Measurements from ENCODE around the gene STK4. TPM values are rescaled to one million over a fixed set of nuclear protein-coding genes. Genes with fewer than 3 reads are reported as not detected.

The STK4 gene
- total RNA-seq, 2 donors from 2014 or later: 17.8 to 23.6 TPM

DNA sequence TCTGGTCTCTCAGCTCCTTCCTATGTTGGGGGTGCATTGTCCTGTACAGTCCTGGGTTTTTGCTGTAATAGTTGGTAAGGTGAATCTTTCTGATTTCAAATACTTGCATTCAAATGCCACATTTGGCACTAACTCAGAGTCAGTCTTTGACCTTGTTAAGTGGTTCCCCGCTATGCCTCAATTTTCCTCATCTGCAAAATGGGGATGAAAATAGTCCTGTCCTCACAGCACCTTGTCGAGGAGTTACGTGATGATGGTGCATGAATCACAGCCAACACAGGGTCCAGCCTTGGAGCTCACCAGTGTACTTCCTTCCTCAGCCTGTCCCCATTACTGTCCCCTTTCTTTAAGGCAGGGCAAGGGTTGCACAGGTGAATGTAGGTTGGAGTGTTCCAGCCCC is 147.6 kb downstream of the STK4 start:
- H3K9me3 ChIP-seq: no peaks in the 10 kb centered on the region
- no peaks in the 10 kb centered on the region for H3K36me3 ChIP-seq (replicated peaks in 1 of 2; ENCODE audit: insufficient read depth in 1 of 2, low read depth in 2 of 2)
- TF ChIP-seq, protein P1, sequence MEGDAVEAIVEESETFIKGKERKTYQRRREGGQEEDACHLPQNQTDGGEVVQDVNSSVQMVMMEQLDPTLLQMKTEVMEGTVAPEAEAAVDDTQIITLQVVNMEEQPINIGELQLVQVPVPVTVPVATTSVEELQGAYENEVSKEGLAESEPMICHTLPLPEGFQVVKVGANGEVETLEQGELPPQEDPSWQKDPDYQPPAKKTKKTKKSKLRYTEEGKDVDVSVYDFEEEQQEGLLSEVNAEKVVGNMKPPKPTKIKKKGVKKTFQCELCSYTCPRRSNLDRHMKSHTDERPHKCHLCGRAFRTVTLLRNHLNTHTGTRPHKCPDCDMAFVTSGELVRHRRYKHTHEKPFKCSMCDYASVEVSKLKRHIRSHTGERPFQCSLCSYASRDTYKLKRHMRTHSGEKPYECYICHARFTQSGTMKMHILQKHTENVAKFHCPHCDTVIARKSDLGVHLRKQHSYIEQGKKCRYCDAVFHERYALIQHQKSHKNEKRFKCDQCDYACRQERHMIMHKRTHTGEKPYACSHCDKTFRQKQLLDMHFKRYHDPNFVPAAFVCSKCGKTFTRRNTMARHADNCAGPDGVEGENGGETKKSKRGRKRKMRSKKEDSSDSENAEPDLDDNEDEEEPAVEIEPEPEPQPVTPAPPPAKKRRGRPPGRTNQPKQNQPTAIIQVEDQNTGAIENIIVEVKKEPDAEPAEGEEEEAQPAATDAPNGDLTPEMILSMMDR (IDR thresholded peaks at IDR 0.05): no peak
- no peak for TF ChIP-seq POLR2A (IDR thresholded peaks at IDR 0.05)
- intact Hi-C loops (cut with DNase I): no loop called here
- no peak overlapping the region for H3K27ac ChIP-seq
- no peak overlapping the region for H3K4me3 ChIP-seq
- no peak for DNase-seq
- no peak for ATAC-seq
- 85 to 93% methylated on average over 3 of the region's 3 CpGs for WGBS, 2 donors
- no peaks in the 10 kb centered on the region for H3K4me1 ChIP-seq
- H3K27me3 ChIP-seq: no peaks in the 10 kb centered on the region

DNA sequence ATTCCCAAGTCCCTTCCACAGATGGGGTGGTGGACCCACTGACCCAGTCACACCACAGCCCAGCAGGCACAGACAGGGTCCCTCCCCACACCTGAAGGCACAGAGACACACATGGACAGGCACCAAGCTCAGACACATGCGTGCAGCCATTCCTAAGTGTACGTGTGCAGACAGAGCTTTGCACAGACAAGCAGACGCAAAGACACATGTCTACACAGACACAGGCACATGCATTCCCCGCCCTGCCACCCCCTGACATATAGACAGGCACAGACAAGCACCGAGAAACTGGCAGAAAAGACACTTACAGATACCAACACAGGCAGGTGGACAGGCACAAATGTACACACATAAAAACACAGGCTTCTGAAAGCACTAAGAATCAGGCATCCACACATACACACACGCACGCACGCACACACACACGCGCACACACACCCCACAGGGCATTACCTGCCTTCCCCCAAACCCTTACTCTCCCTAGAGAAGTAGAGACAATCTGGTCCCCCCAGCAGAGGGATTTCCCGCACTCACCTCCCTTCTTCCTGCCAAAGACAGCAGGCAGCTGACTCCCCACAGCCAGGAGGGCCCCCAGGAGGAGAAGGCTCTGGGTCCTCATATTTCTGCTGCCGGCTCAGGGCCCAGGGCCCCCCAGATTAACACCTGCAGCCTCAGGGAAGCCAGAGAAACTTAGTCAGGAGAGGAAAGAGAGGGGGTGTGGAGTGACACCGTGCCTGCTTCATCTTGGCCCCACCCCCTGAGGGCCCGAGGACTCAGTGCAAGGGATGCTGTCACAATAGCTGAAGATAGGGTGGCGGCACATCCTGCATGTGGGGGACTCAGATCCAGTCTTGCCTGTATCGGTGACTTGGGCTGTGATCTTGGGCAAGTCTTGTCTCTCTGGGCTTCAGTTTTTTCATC is 148.4 kb downstream of the STK4 start, which contains the start of gene WFDC5:
TSS of gene WFDC5 (minus strand) at position 710 of the 921 bp plus-strand sequence. CDS start at position 619, 91 bp downstream.
- ATAC-seq (no peak), DNase-seq (no peak)
- H3K27me3 ChIP-seq: no peaks in the 10 kb centered on the region
- no peaks in the 10 kb centered on the region for H3K4me1 ChIP-seq
- H3K27ac ChIP-seq: no peak within 1 kb of the TSS
- H3K9me3 ChIP-seq: no peaks in the 10 kb centered on the region
- H3K4me3 ChIP-seq: no peak within 1 kb of the TSS
- no peaks in the 10 kb centered on the region for H3K36me3 ChIP-seq (replicated peaks in 1 of 2; ENCODE audit: insufficient read depth in 1 of 2, low read depth in 2 of 2)
- intact Hi-C loops (cut with DNase I): no loop called here
- TF ChIP-seq, protein P1 (IDR thresholded peaks at IDR 0.05): no peak
- no peak for TF ChIP-seq POLR2A (IDR thresholded peaks at IDR 0.05)
- WGBS, 2 donors: 53 to 54% methylated on average over 16 of the region's 16 CpGs

DNA sequence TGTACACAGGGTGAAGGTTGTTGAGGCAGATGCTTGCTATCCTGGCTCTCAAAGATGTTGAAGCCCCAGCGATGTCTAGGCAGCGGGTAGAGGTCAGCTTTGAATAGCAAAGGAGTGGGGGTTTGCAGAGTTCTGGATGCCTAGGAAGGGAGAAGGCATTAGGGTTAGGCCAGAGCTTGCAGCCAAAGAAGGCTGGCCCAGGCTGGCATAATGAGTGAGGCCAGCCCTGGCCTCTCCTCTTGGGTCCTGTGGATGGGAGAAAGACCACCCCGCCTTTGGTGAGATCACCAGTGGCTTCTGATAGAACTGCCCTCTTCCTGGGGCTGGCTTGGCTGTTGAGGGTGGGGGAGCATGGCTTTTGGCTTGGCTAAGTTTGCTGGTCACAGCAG is 149.1 kb downstream of the STK4 start:
- Histone ChIP-seq H3K4me1 (no peaks in the 10 kb centered on the region), H3K27me3 (no peaks in the 10 kb centered on the region), H3K27ac (no peak overlapping the region), H3K4me3 (no peak overlapping the region), H3K9me3 (no peaks in the 10 kb centered on the region), H3K36me3 (replicated peaks in 1 of 2; ENCODE audit: insufficient read depth in 1 of 2, low read depth in 2 of 2) (no peaks in the 10 kb centered on the region)
- WGBS, 2 donors: 69 to 76% methylated on average over 3 of the region's 3 CpGs
- ATAC-seq: no peak
- TF ChIP-seq, protein P1 (IDR thresholded peaks at IDR 0.05): no peak
- no peak for TF ChIP-seq POLR2A (IDR thresholded peaks at IDR 0.05)
- no peak for DNase-seq
- intact Hi-C loops (cut with DNase I): no loop called here

DNA sequence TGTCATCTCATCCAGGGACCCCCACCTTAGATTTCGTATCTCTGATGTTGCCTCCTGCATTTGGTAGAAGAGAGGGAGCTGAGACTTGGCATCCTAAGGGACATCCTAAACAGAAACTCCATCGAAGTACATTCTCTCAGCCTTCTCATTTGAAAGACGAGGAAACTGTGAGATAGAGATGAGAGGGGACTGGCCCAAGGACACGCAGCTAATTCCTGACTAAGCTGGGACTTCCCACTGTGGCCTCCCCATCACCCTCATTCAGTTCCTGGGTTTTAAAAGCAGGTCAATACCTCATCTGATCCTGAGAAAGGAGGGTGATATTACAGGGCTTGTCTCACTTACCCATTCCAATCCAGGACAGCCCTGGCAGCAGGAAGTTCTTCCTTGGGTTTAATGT is 149.5 kb downstream of the STK4 start:
- intact Hi-C loops (cut with DNase I): no loop called here
- Histone ChIP-seq H3K9me3 (no peaks in the 10 kb centered on the region), H3K27ac (no peak overlapping the region), H3K36me3 (replicated peaks in 1 of 2; ENCODE audit: insufficient read depth in 1 of 2, low read depth in 2 of 2) (no peaks in the 10 kb centered on the region), H3K4me3 (no peak overlapping the region), H3K27me3 (no peaks in the 10 kb centered on the region), H3K4me1 (no peaks in the 10 kb centered on the region)
- 64 to 74% methylated on average over 3 to 4 of the region's 4 CpGs for WGBS, 2 donors
- ATAC-seq (no peak), DNase-seq (no peak)
- TF ChIP-seq, protein P1 (IDR thresholded peaks at IDR 0.05): no peak
- no peak for TF ChIP-seq POLR2A (IDR thresholded peaks at IDR 0.05)
